ENCODE results near the gene IFITM1. TPM values are rescaled to one million over a fixed set of nuclear protein-coding genes. Genes with fewer than 3 reads are reported as not detected.

The IFITM1 gene
- total and polyA plus RNA-seq, 2 of the 4 experiments (the other 2 are of a cell fraction): 24.2 to 68.9 TPM

- Histone ChIP-seq H3K79me1 (ENCODE audit: low read depth in 1 of 2, low read length in 2 of 2) (no peaks in the 10 kb centered on the region), H2AK5ac (ENCODE audit: low read depth, low read length) (no peak overlapping the region; the same call in 1 of the 2 replicates), H3K4me2 (ENCODE audit: low read depth, low read length) (peak overlapping the region; percentile 8; the same call in 1 of the 2 replicates), H3K9me1 (ENCODE audit: insufficient read depth, low read length) (no peaks in the 10 kb centered on the region), H2BK5ac (ENCODE audit: low read depth, low read length, poor library complexity, severe bottlenecking) (no peak overlapping the region), H3K36me3 (ENCODE audit: control insufficient read depth, insufficient read depth, low read length) (no peaks in the 10 kb centered on the region), H3K9ac (ENCODE audit: low read depth, low read length) (no peak overlapping the region), H2BK15ac (ENCODE audit: low read depth, low read length) (no peak overlapping the region), H3K4me3 (ENCODE audit: insufficient read depth, low read depth, low read length) (no peak overlapping the region), H2BK120ac (ENCODE audit: low read depth, low read length) (no peak overlapping the region), H3K18ac (ENCODE audit: low read depth, low read length) (no peak overlapping the region), H3K14ac (replicated peaks; ENCODE audit: low read depth, low read length) (no peak overlapping the region), H2AK9ac (replicated peaks; ENCODE audit: low read depth, low read length, poor library complexity) (no peak overlapping the region), H3K4me1 (ENCODE audit: control insufficient read depth, insufficient read depth, low read length) (no peaks in the 10 kb centered on the region; the same call in 1 of the 2 replicates), H3K56ac (ENCODE audit: extremely low read depth, insufficient read depth, low read length) (no peak overlapping the region), H3K27me3 (ENCODE audit: control insufficient read depth, insufficient read depth, low read length) (peaks cover 8% of the 10 kb centered on the region), H3K27ac (ENCODE audit: insufficient read depth, low read length) (no peak overlapping the region), H3K9me3 (ENCODE audit: control insufficient read depth, insufficient read depth, low read length) (no peaks in the 10 kb centered on the region), H3K4ac (ENCODE audit: low read depth, low read length) (no peak overlapping the region), H2BK20ac (ENCODE audit: low read depth, low read length) (no peak overlapping the region), H4K5ac (ENCODE audit: low read depth, low read length) (no peak overlapping the region), H4K8ac (ENCODE audit: low read depth in 2 of 2, low read length in 2 of 2) (no peak overlapping the region), H2AFZ (replicated peaks; ENCODE audit: low read length, poor library complexity) (no peak overlapping the region), H4K20me1 (ENCODE audit: insufficient read depth, low read length) (no peaks in the 10 kb centered on the region), H4K91ac (ENCODE audit: insufficient read depth, low read depth, low read length) (no peak overlapping the region), H3K23ac (ENCODE audit: low read depth, low read length) (0 out of 2 replicates have a peak overlapping the region, but pooled peaks have one; percentile 16)
- DNase-seq (peak; percentile 28), ATAC-seq (ENCODE audit: low read depth) (peak; percentile 40)
- intact Hi-C loops (cut with micrococcal nuclease): no loop called here
- in situ Hi-C loops (cut with MboI; ENCODE audit: low sequenced_read_pairs): loop anchor here (10.0 kb wide), 2 partner anchors 55 to 155 kb away; partner anchors contain the start of gene PTDSS2
- dilution Hi-C loops (cut with HindIII; ENCODE audit: low sequenced_read_pairs, unreplicated experiment): no loop called here
- TF ChIP-seq SMC3 (IDR thresholded peaks at IDR 0.05; ENCODE audit: low read depth, low read length) (peak; percentile 9; the same call in 1 of the 2 replicates), CHD1 (IDR thresholded peaks at IDR 0.05; ENCODE audit: low read depth, low read length) (no peak), CTCF (conservative IDR thresholded peaks at IDR 0.05; ENCODE audit: low read depth, low read length) (peak; percentile 42), RAD21 (IDR thresholded peaks at IDR 0.05; ENCODE audit: low read length) (peak; percentile 26; the same call in 1 of the 2 replicates)
- ChIA-PET CTCF (no interaction called here), POLR2A (ENCODE audit: unreplicated experiment) (no interaction called here)
- 0% methylated on average over 3 of the region's 20 CpGs; no CpG with 5 or more reads in 1 of the 2 experiments for WGBS, 2 experiments (ENCODE audit: extremely low coverage in 2 of 2, insufficient read length in 1 of 2)
- BruUV-seq (replicated peaks): no TSS peak
Measured at GRCh38 chr11:299951-300735, 13.7 kb upstream of the IFITM1 start.

Measured in IMR-90 (cell line).